ENCODE results near the gene PLPP1.

Gene PLPP1

DNA sequence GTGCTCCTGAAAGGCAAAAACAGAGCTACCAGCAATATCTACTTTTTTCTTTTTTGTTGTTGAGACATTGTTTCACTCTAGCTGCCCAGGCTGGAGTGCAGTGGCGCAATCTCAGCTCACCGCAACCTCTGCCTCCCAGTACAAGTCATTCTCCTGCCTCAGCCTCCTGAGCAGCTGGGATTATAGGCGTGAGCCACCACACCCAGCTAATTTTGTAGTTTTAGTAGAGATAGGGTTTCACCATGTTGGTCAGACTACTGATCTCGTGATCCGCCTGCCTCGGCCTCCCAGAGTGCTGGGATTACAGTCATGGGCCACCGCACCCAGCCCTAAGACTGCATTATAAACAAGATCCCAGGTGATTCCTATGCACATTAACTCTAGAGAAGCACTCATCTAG, 17.0 kb downstream of the PLPP1 start:
- H3K36me3 ChIP-seq: no peaks in the 10 kb centered on the region
- H3K4me3 ChIP-seq (ENCODE audit: low read depth in 1 of 2, low read length in 1 of 2): no peak overlapping the region
- H3K9me3 ChIP-seq: no peaks in the 10 kb centered on the region
- TF ChIP-seq, protein P1, sequence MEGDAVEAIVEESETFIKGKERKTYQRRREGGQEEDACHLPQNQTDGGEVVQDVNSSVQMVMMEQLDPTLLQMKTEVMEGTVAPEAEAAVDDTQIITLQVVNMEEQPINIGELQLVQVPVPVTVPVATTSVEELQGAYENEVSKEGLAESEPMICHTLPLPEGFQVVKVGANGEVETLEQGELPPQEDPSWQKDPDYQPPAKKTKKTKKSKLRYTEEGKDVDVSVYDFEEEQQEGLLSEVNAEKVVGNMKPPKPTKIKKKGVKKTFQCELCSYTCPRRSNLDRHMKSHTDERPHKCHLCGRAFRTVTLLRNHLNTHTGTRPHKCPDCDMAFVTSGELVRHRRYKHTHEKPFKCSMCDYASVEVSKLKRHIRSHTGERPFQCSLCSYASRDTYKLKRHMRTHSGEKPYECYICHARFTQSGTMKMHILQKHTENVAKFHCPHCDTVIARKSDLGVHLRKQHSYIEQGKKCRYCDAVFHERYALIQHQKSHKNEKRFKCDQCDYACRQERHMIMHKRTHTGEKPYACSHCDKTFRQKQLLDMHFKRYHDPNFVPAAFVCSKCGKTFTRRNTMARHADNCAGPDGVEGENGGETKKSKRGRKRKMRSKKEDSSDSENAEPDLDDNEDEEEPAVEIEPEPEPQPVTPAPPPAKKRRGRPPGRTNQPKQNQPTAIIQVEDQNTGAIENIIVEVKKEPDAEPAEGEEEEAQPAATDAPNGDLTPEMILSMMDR (IDR thresholded peaks at IDR 0.05): no peak
- H3K27me3 ChIP-seq: no peaks in the 10 kb centered on the region
- no peaks in the 10 kb centered on the region for H3K4me1 ChIP-seq (ENCODE audit: control insufficient read depth in 1 of 2, insufficient read depth in 1 of 2, low read depth in 1 of 2, low read length in 1 of 2)
- no peak overlapping the region for H3K27ac ChIP-seq

GRCh38 chr5:55511010-55511409, 23.8 kb downstream of the PLPP1 start:
- Histone ChIP-seq H3K27ac (no peak overlapping the region), H3K4me1 (ENCODE audit: control insufficient read depth in 1 of 2, insufficient read depth in 1 of 2, low read depth in 1 of 2, low read length in 1 of 2) (no peaks in the 10 kb centered on the region), H3K36me3 (no peaks in the 10 kb centered on the region), H3K9me3 (no peaks in the 10 kb centered on the region), H3K4me3 (ENCODE audit: low read depth in 1 of 2, low read length in 1 of 2) (no peak overlapping the region), H3K27me3 (peaks cover 7% of the 10 kb centered on the region)
- TF ChIP-seq, protein P1 (IDR thresholded peaks at IDR 0.05): no peak

DNA sequence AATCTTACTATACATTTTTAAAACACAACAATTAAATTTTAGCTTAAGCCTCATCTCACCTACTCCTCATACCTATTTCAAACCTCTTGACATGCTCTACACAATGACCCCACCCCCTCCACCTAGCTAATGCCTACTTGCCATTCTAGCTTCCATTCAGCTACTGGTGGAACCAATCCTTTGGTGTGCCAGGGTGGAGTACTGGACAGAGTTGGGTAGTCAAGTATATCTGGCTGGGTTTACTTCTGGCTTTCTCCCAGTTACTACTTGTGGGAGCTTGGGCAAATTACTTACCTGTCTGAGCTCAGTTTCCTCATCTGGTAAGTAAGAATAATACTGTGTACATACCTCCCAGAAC, 24.3 kb downstream of the PLPP1 start:
- H3K27ac ChIP-seq: no peak overlapping the region
- no peak overlapping the region for H3K4me3 ChIP-seq (ENCODE audit: low read depth in 1 of 2, low read length in 1 of 2)
- H3K36me3 ChIP-seq: no peaks in the 10 kb centered on the region
- H3K4me1 ChIP-seq (ENCODE audit: control insufficient read depth in 1 of 2, insufficient read depth in 1 of 2, low read depth in 1 of 2, low read length in 1 of 2): no peaks in the 10 kb centered on the region
- TF ChIP-seq, protein P1 (IDR thresholded peaks at IDR 0.05): no peak
- H3K27me3 ChIP-seq: peaks cover 11% of the 10 kb centered on the region
- no peaks in the 10 kb centered on the region for H3K9me3 ChIP-seq

GRCh38 chr5:55509796-55510522, 24.8 kb downstream of the PLPP1 start:
- H3K4me1 ChIP-seq (ENCODE audit: control insufficient read depth in 1 of 2, insufficient read depth in 1 of 2, low read depth in 1 of 2, low read length in 1 of 2): no peaks in the 10 kb centered on the region

DNA sequence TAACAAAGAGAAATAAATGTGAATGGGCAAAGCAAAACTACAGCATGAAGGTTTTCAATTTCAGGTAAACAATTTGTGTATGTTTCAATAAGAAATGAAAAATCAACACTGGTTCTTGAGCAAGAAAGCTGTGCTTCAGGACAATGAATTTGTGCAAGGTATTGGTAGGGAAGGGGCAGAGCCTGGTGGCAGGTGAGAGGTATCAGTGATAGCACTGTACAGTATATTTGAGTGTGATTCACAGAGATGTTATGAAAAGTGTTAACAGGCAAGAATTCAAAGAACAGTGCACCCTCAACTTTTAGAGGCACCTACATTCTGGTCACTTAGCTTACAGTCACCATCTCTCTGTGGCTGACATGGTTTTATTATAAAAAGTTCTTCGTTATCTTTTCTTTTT, 25.7 kb downstream of the PLPP1 start:
- peaks cover 11% of the 10 kb centered on the region for H3K27me3 ChIP-seq
- no peaks in the 10 kb centered on the region for H3K36me3 ChIP-seq
- TF ChIP-seq, protein P1 (IDR thresholded peaks at IDR 0.05): no peak
- H3K9me3 ChIP-seq: no peaks in the 10 kb centered on the region
- H3K27ac ChIP-seq: no peak overlapping the region
- no peak overlapping the region for H3K4me3 ChIP-seq (ENCODE audit: low read depth in 1 of 2, low read length in 1 of 2)
- no peaks in the 10 kb centered on the region for H3K4me1 ChIP-seq (ENCODE audit: control insufficient read depth in 1 of 2, insufficient read depth in 1 of 2, low read depth in 1 of 2, low read length in 1 of 2)

More at GRCh38 chr5:55509796-55510522, 24.8 kb downstream of the PLPP1 start:
- Histone ChIP-seq H3K27ac (no peak overlapping the region), H3K9me3 (no peaks in the 10 kb centered on the region), H3K27me3 (peaks cover 11% of the 10 kb centered on the region), H3K4me3 (ENCODE audit: low read depth in 1 of 2, low read length in 1 of 2) (no peak overlapping the region), H3K36me3 (no peaks in the 10 kb centered on the region)
- TF ChIP-seq, protein P1 (IDR thresholded peaks at IDR 0.05): no peak
